Activated CD4-positive, alpha-beta memory T cell treated with anti-CD3 and anti-CD28 coated beads for 36 hours (primary cell): ENCODE results near the gene ADARB2. TPM values are rescaled to one million over a fixed set of nuclear protein-coding genes. Genes with fewer than 3 reads are reported as not detected.
"Not testable (repeated sequence)": the region's sequence is repeated elsewhere in the genome, so short reads cannot be mapped to it uniquely, and the experiment has no call there.

Experiments used
- CTCF ChIA-PET: fragments of 350-600 bp; sonication (Branson Sonifier 250); formaldehyde crosslinking; loops from one replicate; lab custom pipeline; 2021; ENCODE audit warnings: antibody characterized with exemption, inconsistent platforms; lab: Charles Lee
- POLR2A ChIA-PET: fragments of 350-600 bp; sonication (Branson Sonifier 250); formaldehyde crosslinking; loops from one replicate; lab custom pipeline; 2021; ENCODE audit warnings: antibody characterized with exemption; lab: Charles Lee
- DNase-seq: peaks from one replicate; pipeline ENCODE4 v3.0.0-alpha.2; 2020
- H3K27ac Mint-ChIP-seq: one replicate; pipeline ENCODE4 v1.8.0; 2021; ENCODE audit warnings: mixed read lengths
- H3K27me3 Mint-ChIP-seq: one replicate; pipeline ENCODE4 v1.8.0; 2021; ENCODE audit warnings: mixed read lengths
- H3K36me3 Mint-ChIP-seq: one replicate; pipeline ENCODE4 v1.8.0; 2021; ENCODE audit warnings: mixed read lengths
- H3K4me1 Mint-ChIP-seq: one replicate; pipeline ENCODE4 v1.8.0; 2021; ENCODE audit warnings: low read depth, mixed read lengths
- H3K4me3 Mint-ChIP-seq: one replicate; pipeline ENCODE4 v1.8.0; 2021; ENCODE audit warnings: mild to moderate bottlenecking, mixed read lengths
- H3K9me3 Mint-ChIP-seq: one replicate; pipeline ENCODE4 v1.8.0; 2021; ENCODE audit warnings: mixed read lengths
- intact Hi-C: fragments of 100-400 bp; cut with micrococcal nuclease; formaldehyde crosslinking; loops from one replicate; pipeline ENCODE4 v1.15.1; 2023
- total RNA-seq, 2 experiments: library from RNA; stranded (reverse); gene quantifications; one replicate each; pipeline ENCODE4 v1.2.3, GENCODE V29; 2021

The ADARB2 gene
- total RNA-seq, 2 experiments from 2014 or later, result 2.2 TPM

- no peaks in the 10 kb centered on the region for H3K27me3 Mint-ChIP-seq
- H3K4me1 Mint-ChIP-seq, result peaks cover 2% of the 10 kb centered on the region
- H3K36me3 Mint-ChIP-seq, result no peaks in the 10 kb centered on the region
- H3K4me3 Mint-ChIP-seq, result no peak overlapping the region
- CTCF ChIA-PET, result no interaction called here
- H3K27ac Mint-ChIP-seq, result no peak overlapping the region
- intact Hi-C loops, result no loop called here
- H3K9me3 Mint-ChIP-seq, result peaks cover 4% of the 10 kb centered on the region
- POLR2A ChIA-PET, result no interaction called here
- no peak for DNase-seq
Measured at GRCh38 chr10:1545524-1545923, 191.8 kb downstream of the ADARB2 start.

DNA sequence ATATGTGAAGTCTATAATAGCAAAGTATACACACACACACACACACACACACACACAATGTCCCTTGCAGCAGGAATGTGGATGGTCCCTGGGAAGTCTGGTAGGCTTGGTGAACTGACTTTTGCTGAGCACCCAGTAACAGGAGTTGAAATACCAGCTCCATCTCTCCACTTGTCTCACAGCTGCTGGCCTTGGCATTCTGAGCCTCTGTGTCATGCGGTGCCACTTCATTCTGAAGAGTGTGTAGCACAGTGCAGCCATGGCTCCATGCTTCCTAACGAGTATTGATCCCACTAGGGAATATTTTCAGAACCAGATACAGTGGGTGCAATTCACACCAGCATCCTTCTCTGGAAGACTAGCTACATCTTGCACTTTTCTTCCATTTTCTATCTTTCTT lies 192.4 kb downstream of the ADARB2 start:
- H3K27me3 Mint-ChIP-seq, result no peaks in the 10 kb centered on the region
- no peak overlapping the region for H3K27ac Mint-ChIP-seq
- no peak overlapping the region for H3K4me3 Mint-ChIP-seq
- no peaks in the 10 kb centered on the region for H3K4me1 Mint-ChIP-seq
- DNase-seq, result no peak
- intact Hi-C loops, result no loop called here
- peaks cover 4% of the 10 kb centered on the region for H3K9me3 Mint-ChIP-seq
- POLR2A ChIA-PET, result no interaction called here
- CTCF ChIA-PET, result no interaction called here
- no peaks in the 10 kb centered on the region for H3K36me3 Mint-ChIP-seq

DNA sequence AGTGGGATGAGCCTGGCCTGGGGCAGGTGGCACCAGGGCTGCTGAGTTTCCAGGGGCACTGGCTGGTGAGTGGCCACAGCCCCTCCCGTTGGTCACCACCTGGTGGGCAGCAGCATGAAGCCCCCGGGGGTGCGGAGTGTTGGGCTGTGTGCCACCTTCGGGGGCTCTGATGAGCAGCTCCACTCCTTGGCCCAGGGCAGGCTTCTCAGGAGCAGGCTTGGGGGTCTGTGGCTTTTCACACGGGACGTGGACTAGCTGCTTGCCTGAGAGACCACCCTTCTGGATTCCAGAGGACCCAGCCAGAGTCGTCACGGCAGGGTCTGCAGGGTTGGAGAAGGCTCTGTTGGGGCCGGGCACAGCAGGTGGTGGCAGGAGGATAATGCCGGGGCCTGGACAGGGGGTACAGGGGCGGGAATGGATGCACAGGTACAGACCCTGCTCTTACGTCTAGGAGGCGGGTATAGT lies 193.1 kb downstream of the ADARB2 start:
- ChIA-PET CTCF (no interaction called here), POLR2A (no interaction called here)
- peaks cover 4% of the 10 kb centered on the region for H3K9me3 Mint-ChIP-seq
- H3K27me3 Mint-ChIP-seq, result no peaks in the 10 kb centered on the region
- no peak overlapping the region for H3K27ac Mint-ChIP-seq
- no peak for DNase-seq
- intact Hi-C loops, result no loop called here
- no peaks in the 10 kb centered on the region for H3K4me1 Mint-ChIP-seq
- H3K4me3 Mint-ChIP-seq, result no peak overlapping the region
- H3K36me3 Mint-ChIP-seq, result no peaks in the 10 kb centered on the region

DNA sequence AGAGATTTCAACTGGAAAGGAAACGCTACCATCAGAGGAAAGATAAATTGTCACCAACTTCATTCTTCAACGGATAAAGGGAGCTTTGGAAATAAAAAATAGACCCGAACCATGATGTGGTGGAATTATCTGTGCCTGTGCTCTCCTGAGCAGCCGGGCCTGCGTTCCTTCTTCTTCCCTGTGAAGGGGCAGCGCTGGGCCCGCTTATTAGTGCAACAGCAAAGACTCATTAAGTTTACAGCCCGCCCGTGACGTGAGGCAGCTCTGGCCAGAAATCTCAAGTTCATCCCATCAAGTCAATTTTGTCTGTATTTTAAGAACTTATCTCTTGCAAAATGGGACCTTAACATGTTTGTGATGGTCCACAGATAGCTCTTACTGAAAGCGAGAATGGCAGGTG lies 193.7 kb downstream of the ADARB2 start:
- H3K36me3 Mint-ChIP-seq, result no peaks in the 10 kb centered on the region
- POLR2A ChIA-PET, result no interaction called here
- no peaks in the 10 kb centered on the region for H3K4me1 Mint-ChIP-seq
- no peak overlapping the region for H3K4me3 Mint-ChIP-seq
- H3K27me3 Mint-ChIP-seq, result no peaks in the 10 kb centered on the region
- no peak overlapping the region for H3K27ac Mint-ChIP-seq
- no peak for DNase-seq
- CTCF ChIA-PET, result no interaction called here
- H3K9me3 Mint-ChIP-seq, result peaks cover 3% of the 10 kb centered on the region
- intact Hi-C loops, result no loop called here

- H3K9me3 Mint-ChIP-seq, result no peaks in the 10 kb centered on the region
- no peaks in the 10 kb centered on the region for H3K4me1 Mint-ChIP-seq
- H3K27ac Mint-ChIP-seq, result no peak overlapping the region
- POLR2A ChIA-PET, result no interaction called here
- DNase-seq, result no peak
- intact Hi-C loops, result no loop called here
- no peaks in the 10 kb centered on the region for H3K27me3 Mint-ChIP-seq
- H3K36me3 Mint-ChIP-seq, result no peaks in the 10 kb centered on the region
- CTCF ChIA-PET, result no interaction called here
- H3K4me3 Mint-ChIP-seq, result no peak overlapping the region
Measured at GRCh38 chr10:1542941-1543340, 194.4 kb downstream of the ADARB2 start.

GRCh38 chr10:1540144-1540543 lies 197.2 kb downstream of the ADARB2 start:
- DNase-seq, result no peak
- H3K27me3 Mint-ChIP-seq, result no peaks in the 10 kb centered on the region

DNA sequence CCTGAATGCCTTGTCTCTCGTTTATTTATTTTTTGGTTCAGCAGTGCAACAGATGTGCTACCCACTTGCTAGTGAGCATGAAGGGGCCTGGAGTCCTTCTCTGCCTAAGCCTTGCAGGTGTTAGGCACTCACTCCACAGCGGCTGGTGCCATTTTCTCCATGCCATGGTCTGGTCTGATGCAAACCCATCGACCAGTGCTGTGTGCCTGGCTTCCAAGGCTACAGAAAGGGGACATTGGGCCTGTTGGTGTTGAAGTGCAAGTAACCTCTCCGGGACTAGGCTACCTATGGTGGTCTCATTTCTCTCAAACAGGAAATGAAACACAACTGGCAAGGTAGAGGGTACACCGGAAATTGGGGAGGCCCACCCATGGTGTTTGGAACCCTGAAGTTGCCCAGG lies 198.1 kb downstream of the ADARB2 start:
- no peaks in the 10 kb centered on the region for H3K4me1 Mint-ChIP-seq
- CTCF ChIA-PET, result no interaction called here

More at GRCh38 chr10:1540144-1540543, 197.2 kb downstream of the ADARB2 start:
- no peaks in the 10 kb centered on the region for H3K36me3 Mint-ChIP-seq
- H3K27ac Mint-ChIP-seq, result no peak overlapping the region
- ChIA-PET CTCF (no interaction called here), POLR2A (no interaction called here)
- no peak overlapping the region for H3K4me3 Mint-ChIP-seq
- H3K9me3 Mint-ChIP-seq, result no peaks in the 10 kb centered on the region
- no peaks in the 10 kb centered on the region for H3K4me1 Mint-ChIP-seq
- intact Hi-C loops, result no loop called here

DNA sequence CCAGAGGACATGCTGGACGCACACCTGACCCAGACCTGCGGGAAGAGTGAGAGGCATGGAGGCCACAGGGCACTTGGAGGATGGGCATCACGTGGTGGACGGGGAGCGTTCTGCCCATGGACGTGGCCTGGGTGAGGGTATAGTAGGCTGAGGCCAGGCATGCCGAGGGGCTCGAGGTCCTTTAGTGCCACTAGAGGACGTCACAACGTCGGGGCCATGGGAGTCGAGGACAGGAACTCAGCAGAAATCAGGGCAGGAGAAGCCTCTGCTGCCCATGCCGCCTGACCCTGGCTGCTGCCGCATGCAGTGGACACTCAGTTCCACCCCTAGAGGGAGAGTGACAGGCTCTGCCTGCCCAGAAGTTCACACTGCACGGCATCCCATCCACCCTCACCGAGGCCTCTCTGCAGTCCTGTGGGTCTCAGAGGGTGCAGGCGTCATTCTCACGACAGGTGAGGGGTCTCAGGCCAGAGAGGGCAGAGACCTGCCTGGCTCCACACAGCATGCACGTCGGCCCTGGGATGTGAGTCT lies 198.7 kb downstream of the ADARB2 start:
- H3K27me3 Mint-ChIP-seq, result no peaks in the 10 kb centered on the region
- no peak for DNase-seq
- ChIA-PET CTCF (no interaction called here), POLR2A (no interaction called here)
- no peak overlapping the region for H3K27ac Mint-ChIP-seq
- H3K4me3 Mint-ChIP-seq, result no peak overlapping the region
- intact Hi-C loops, result no loop called here
- H3K36me3 Mint-ChIP-seq, result no peaks in the 10 kb centered on the region
- no peaks in the 10 kb centered on the region for H3K4me1 Mint-ChIP-seq
- H3K9me3 Mint-ChIP-seq, result no peaks in the 10 kb centered on the region

More for the DNA sequence above, 198.1 kb downstream of the ADARB2 start:
- no peaks in the 10 kb centered on the region for H3K36me3 Mint-ChIP-seq
- H3K27me3 Mint-ChIP-seq, result no peaks in the 10 kb centered on the region
- POLR2A ChIA-PET, result no interaction called here
- intact Hi-C loops, result no loop called here
- H3K9me3 Mint-ChIP-seq, result no peaks in the 10 kb centered on the region
- DNase-seq, result no peak
- H3K4me3 Mint-ChIP-seq, result no peak overlapping the region
- no peak overlapping the region for H3K27ac Mint-ChIP-seq

- H3K27me3 Mint-ChIP-seq, result no peaks in the 10 kb centered on the region
- DNase-seq, result no peak
- POLR2A ChIA-PET, result no interaction called here
- no peak overlapping the region for H3K27ac Mint-ChIP-seq
- intact Hi-C loops, result no loop called here
- H3K4me1 Mint-ChIP-seq, result no peaks in the 10 kb centered on the region
- H3K36me3 Mint-ChIP-seq, result no peaks in the 10 kb centered on the region
- H3K4me3 Mint-ChIP-seq, result no peak overlapping the region
- CTCF ChIA-PET, result no interaction called here
- H3K9me3 Mint-ChIP-seq, result no peaks in the 10 kb centered on the region
Measured at GRCh38 chr10:1538121-1538520, 199.2 kb downstream of the ADARB2 start.

- intact Hi-C loops, CTCF ChIA-PET, H3K4me1 Mint-ChIP-seq: not testable (repeated sequence)
Measured at GRCh38 chr10:1537449-1537848, 199.9 kb downstream of the ADARB2 start.

DNA sequence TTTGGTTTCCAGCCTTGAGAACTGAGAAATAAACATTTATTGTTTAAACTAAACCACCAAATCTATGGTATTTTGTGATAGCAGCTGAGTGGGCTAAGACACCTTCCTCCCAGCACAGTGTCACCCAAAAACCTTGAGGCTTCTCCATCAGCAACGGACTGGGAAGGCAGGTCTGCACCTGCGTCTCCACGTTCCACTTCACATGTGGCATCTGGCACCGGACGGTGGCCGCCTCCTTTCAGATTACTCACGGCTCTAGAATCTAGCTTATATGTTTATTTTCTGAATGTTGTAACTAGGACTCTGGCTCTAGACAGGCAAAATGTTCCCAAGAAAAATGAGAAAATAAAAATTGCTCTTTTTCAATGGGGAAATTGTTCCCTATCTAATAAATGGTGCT lies 201.0 kb downstream of the ADARB2 start:
- ChIA-PET CTCF (no interaction called here), POLR2A (no interaction called here)
- intact Hi-C loops, result no loop called here
- no peaks in the 10 kb centered on the region for H3K27me3 Mint-ChIP-seq
- H3K27ac Mint-ChIP-seq, result no peak overlapping the region
- H3K36me3 Mint-ChIP-seq, result no peaks in the 10 kb centered on the region
- no peak overlapping the region for H3K4me3 Mint-ChIP-seq
- no peaks in the 10 kb centered on the region for H3K9me3 Mint-ChIP-seq
- no peak for DNase-seq
- H3K4me1 Mint-ChIP-seq, result no peaks in the 10 kb centered on the region

More at GRCh38 chr10:1537449-1537848, 199.9 kb downstream of the ADARB2 start:
- H3K9me3 Mint-ChIP-seq, H3K27me3 Mint-ChIP-seq, H3K36me3 Mint-ChIP-seq, DNase-seq, POLR2A ChIA-PET, H3K27ac Mint-ChIP-seq, H3K4me3 Mint-ChIP-seq: not testable (repeated sequence)

- Mint-ChIP-seq H3K4me1 (no peaks in the 10 kb centered on the region), H3K9me3 (no peaks in the 10 kb centered on the region), H3K27ac (no peak overlapping the region), H3K27me3 (peaks cover 4% of the 10 kb centered on the region), H3K36me3 (no peaks in the 10 kb centered on the region), H3K4me3 (no peak overlapping the region)
- POLR2A ChIA-PET, result no interaction called here
- intact Hi-C loops, result no loop called here
- no peak for DNase-seq
- CTCF ChIA-PET, result no interaction called here
Measured at GRCh38 chr10:1535301-1535965, 201.9 kb downstream of the ADARB2 start.

- Mint-ChIP-seq H3K4me1 (no peaks in the 10 kb centered on the region), H3K36me3 (no peaks in the 10 kb centered on the region), H3K9me3 (no peaks in the 10 kb centered on the region), H3K4me3 (no peak overlapping the region), H3K27ac (no peak overlapping the region), H3K27me3 (peaks cover 10% of the 10 kb centered on the region)
- intact Hi-C loops, result no loop called here
- ChIA-PET CTCF (no interaction called here), POLR2A (no interaction called here)
- no peak for DNase-seq
Measured at GRCh38 chr10:1534820-1535219, 202.5 kb downstream of the ADARB2 start.
